Ishikawa (cell line): ENCODE results near the gene ARID5A.

Source experiments
- EP300 ChIP-seq: IDR thresholded peaks from 2 replicates; pipeline ENCODE4 v1.6.1; 2012; ENCODE audit warnings: borderline replicate concordance
- FOXM1 ChIP-seq: IDR thresholded peaks from 2 replicates; pipeline ENCODE4 v1.6.1; 2012; ENCODE audit warnings: low read depth, borderline replicate concordance
- RAD21 ChIP-seq: IDR thresholded peaks from 2 replicates; pipeline ENCODE4 v1.6.1; 2012; ENCODE audit warnings: low read depth
- TF ChIP-seq, protein P1 (sequence below): IDR thresholded peaks from 2 replicates; pipeline ENCODE4 v1.6.1; 2012

- TF ChIP-seq RAD21 (no peak), FOXM1 (no peak), EP300 (no peak)
- TF ChIP-seq, protein P1, sequence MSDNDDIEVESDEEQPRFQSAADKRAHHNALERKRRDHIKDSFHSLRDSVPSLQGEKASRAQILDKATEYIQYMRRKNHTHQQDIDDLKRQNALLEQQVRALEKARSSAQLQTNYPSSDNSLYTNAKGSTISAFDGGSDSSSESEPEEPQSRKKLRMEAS, result no peak
These were observed 37.8 kb downstream of the ARID5A start for GRCh38 chr2:96574364-96574763.
